GM21367 (cell line): ENCODE measurements around the gene SCARB2.

ENCODE experiments used
- ATAC-seq: cut with Tn5 transposase; IDR thresholded peaks from one replicate; pipeline ENCODE4 v1.9.1; 2021; ENCODE audit not compliant: unreplicated experiment

SCARB2 gene

GRCh38 chr4:76156635-76157034 lies 57.0 kb downstream of the SCARB2 start:
- no peak for ATAC-seq

- ATAC-seq: no peak
Measured at GRCh38 chr4:76155979-76156378, 57.6 kb downstream of the SCARB2 start.

GRCh38 chr4:76153356-76153755 lies 60.3 kb downstream of the SCARB2 start:
- ATAC-seq: no peak

- ATAC-seq: peak; percentile 99
Measured at GRCh38 chr4:76148142-76148865, 65.3 kb downstream of the SCARB2 start, which contains the start of gene NUP54. NUP54 (minus strand) TSS chr4:76148397; CDS start chr4:76148374, 23 bp downstream.

- ATAC-seq: peak; percentile 23
Measured at GRCh38 chr4:76147454-76148141, 66.0 kb downstream of the SCARB2 start.

- ATAC-seq: no peak
Measured at GRCh38 chr4:76144546-76144945, 69.1 kb downstream of the SCARB2 start.

GRCh38 chr4:76141241-76141640 lies 72.4 kb downstream of the SCARB2 start:
- no peak for ATAC-seq

GRCh38 chr4:76127754-76128153 lies 85.9 kb downstream of the SCARB2 start:
- no peak for ATAC-seq

- ATAC-seq: no peak
Measured at GRCh38 chr4:76125816-76126215, 87.8 kb downstream of the SCARB2 start.

GRCh38 chr4:76120199-76120598 lies 93.4 kb downstream of the SCARB2 start:
- ATAC-seq: no peak

GRCh38 chr4:76117536-76117935 lies 96.1 kb downstream of the SCARB2 start:
- no peak for ATAC-seq

- ATAC-seq: no peak
Measured at GRCh38 chr4:76116821-76117220, 96.8 kb downstream of the SCARB2 start.
